Endothelial cell (in vitro differentiated cells): ENCODE measurements around the gene PPP1R12C. TPM values are rescaled to one million over a fixed set of nuclear protein-coding genes. Genes with fewer than 3 reads are reported as not detected.
A peak's percentile ranks its signal among the peaks of the same experiment; 100 is the strongest.

Source experiments
- DNase-seq: peaks from one replicate; pipeline ENCODE4 v3.0.0; 2021; ENCODE audit warnings: low spot score
- H3K27ac Mint-ChIP-seq: one replicate; pipeline ENCODE4 v1.8.0; 2021; ENCODE audit warnings: mixed read lengths, inconsistent platforms; ENCODE audit not compliant: unreplicated experiment
- H3K27me3 Mint-ChIP-seq: one replicate; pipeline ENCODE4 v1.8.0; 2021; ENCODE audit warnings: mild to moderate bottlenecking, moderate library complexity, mixed read lengths, inconsistent platforms; ENCODE audit not compliant: unreplicated experiment
- H3K36me3 Mint-ChIP-seq: one replicate; pipeline ENCODE4 v1.8.0; 2021; ENCODE audit warnings: mild to moderate bottlenecking, low read depth, mixed read lengths, inconsistent platforms; ENCODE audit not compliant: unreplicated experiment
- H3K4me1 Mint-ChIP-seq: one replicate; pipeline ENCODE4 v1.8.0; 2021; ENCODE audit warnings: mild to moderate bottlenecking, mixed read lengths, inconsistent platforms; ENCODE audit not compliant: unreplicated experiment
- H3K4me3 Mint-ChIP-seq: one replicate; pipeline ENCODE4 v1.8.0; 2021; ENCODE audit warnings: mild to moderate bottlenecking, mixed read lengths, inconsistent platforms; ENCODE audit not compliant: unreplicated experiment
- H3K9me3 Mint-ChIP-seq: one replicate; pipeline ENCODE4 v1.8.0; 2021; ENCODE audit warnings: mixed read lengths, inconsistent platforms; ENCODE audit not compliant: unreplicated experiment
- total RNA-seq: library from RNA; stranded (reverse); fragmentation: NEBNext Ultra II Directional; extraction: Animal tissue kit (Norgen Biotek cat#: 25700); gene quantifications from one replicate; pipeline ENCODE4 v1.2.1, GENCODE V29; 2021; ENCODE audit not compliant: unreplicated experiment
- TF ChIP-seq, protein P1 (sequence below): fragments of 200-600 bp; sonication (generic); IDR thresholded peaks from one replicate; pipeline ENCODE4 v1.5.0; 2021; ENCODE audit warnings: antibody characterized with exemption; ENCODE audit not compliant: unreplicated experiment

Gene PPP1R12C
- total RNA-seq, 1 donor from 2014 or later: 136 TPM

GRCh38 chr19:55160986-55161365, 43.5 kb upstream of the PPP1R12C start:
- H3K9me3 Mint-ChIP-seq: no peaks in the 10 kb centered on the region
- no peak for DNase-seq
- no peak overlapping the region for H3K27ac Mint-ChIP-seq
- TF ChIP-seq, protein P1, sequence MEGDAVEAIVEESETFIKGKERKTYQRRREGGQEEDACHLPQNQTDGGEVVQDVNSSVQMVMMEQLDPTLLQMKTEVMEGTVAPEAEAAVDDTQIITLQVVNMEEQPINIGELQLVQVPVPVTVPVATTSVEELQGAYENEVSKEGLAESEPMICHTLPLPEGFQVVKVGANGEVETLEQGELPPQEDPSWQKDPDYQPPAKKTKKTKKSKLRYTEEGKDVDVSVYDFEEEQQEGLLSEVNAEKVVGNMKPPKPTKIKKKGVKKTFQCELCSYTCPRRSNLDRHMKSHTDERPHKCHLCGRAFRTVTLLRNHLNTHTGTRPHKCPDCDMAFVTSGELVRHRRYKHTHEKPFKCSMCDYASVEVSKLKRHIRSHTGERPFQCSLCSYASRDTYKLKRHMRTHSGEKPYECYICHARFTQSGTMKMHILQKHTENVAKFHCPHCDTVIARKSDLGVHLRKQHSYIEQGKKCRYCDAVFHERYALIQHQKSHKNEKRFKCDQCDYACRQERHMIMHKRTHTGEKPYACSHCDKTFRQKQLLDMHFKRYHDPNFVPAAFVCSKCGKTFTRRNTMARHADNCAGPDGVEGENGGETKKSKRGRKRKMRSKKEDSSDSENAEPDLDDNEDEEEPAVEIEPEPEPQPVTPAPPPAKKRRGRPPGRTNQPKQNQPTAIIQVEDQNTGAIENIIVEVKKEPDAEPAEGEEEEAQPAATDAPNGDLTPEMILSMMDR: no peak
- H3K4me1 Mint-ChIP-seq: no peaks in the 10 kb centered on the region
- no peak overlapping the region for H3K4me3 Mint-ChIP-seq
- no peaks in the 10 kb centered on the region for H3K36me3 Mint-ChIP-seq
- peaks cover 11% of the 10 kb centered on the region for H3K27me3 Mint-ChIP-seq

GRCh38 chr19:55160128-55160985, 42.9 kb upstream of the PPP1R12C start:
- H3K27me3 Mint-ChIP-seq: peaks cover 10% of the 10 kb centered on the region
- TF ChIP-seq, protein P1: peak; percentile 85
- peak overlapping the region; percentile 37 for H3K4me3 Mint-ChIP-seq
- H3K9me3 Mint-ChIP-seq: no peaks in the 10 kb centered on the region
- no peaks in the 10 kb centered on the region for H3K4me1 Mint-ChIP-seq
- peak; percentile 95 for DNase-seq
- no peaks in the 10 kb centered on the region for H3K36me3 Mint-ChIP-seq
- no peak overlapping the region for H3K27ac Mint-ChIP-seq

GRCh38 chr19:55158848-55159749, 41.7 kb upstream of the PPP1R12C start:
- Mint-ChIP-seq H3K9me3 (no peaks in the 10 kb centered on the region), H3K27ac (no peak overlapping the region), H3K4me3 (no peak overlapping the region), H3K4me1 (peaks cover 4% of the 10 kb centered on the region), H3K27me3 (peaks cover 10% of the 10 kb centered on the region), H3K36me3 (peaks cover 6% of the 10 kb centered on the region)
- no peak for DNase-seq
- TF ChIP-seq, protein P1: no peak

- no peak for DNase-seq
- Mint-ChIP-seq H3K4me3 (no peak overlapping the region), H3K4me1 (peaks cover 9% of the 10 kb centered on the region), H3K9me3 (no peaks in the 10 kb centered on the region), H3K27ac (no peak overlapping the region), H3K36me3 (peaks cover 11% of the 10 kb centered on the region), H3K27me3 (peaks cover 14% of the 10 kb centered on the region)
- TF ChIP-seq, protein P1: no peak
Observed at GRCh38 chr19:55158423-55158822, 41.0 kb upstream of the PPP1R12C start.
